ENCODE data around the gene FAM131B. TPM values are rescaled to one million over a fixed set of nuclear protein-coding genes. Genes with fewer than 3 reads are reported as not detected.
A peak's percentile ranks its signal among the peaks of the same experiment; 100 is the strongest.

The FAM131B gene
- total RNA-seq, 2 donors from 2014 or later: 1.9 to 3.6 TPM

DNA sequence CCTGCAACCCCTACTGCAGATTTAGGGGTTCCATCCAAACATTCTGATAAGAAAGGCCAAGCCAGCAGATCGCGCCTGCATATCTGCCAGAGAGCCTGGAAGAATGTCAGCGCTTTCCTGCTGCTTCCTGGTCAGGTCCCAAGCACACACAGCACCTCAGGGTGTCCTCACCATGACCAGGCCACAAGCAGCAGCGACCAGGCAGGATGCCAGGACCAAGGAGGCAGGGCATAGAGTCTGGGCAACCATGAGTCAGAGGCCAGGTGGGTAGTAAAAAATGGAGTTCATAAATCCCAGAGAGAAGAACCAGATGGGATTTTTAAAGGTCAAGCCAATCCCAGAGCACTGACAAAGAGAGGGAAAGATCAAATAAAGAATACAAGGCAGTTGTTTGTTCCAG lies 5.5 kb upstream of the FAM131B start:
- Histone ChIP-seq H3K4me3 (ENCODE audit: low read length) (no peak overlapping the region), H3K36me3 (ENCODE audit: control insufficient read depth, insufficient read depth, low read length) (no peaks in the 10 kb centered on the region), H3K27ac (ENCODE audit: low read depth, low read length) (no peak overlapping the region), H3K27me3 (ENCODE audit: control insufficient read depth, insufficient read depth, low read length, poor library complexity, severe bottlenecking) (peaks cover 21% of the 10 kb centered on the region), H3K4me1 (ENCODE audit: control insufficient read depth, insufficient read depth, low read length) (peaks cover 3% of the 10 kb centered on the region), H3K9me3 (ENCODE audit: control insufficient read depth, low read length) (no peaks in the 10 kb centered on the region), H3K9ac (ENCODE audit: extremely low read depth, low read length, poor library complexity, severe bottlenecking) (no peak overlapping the region)
- Mint-ChIP-seq H3K4me1 (peaks cover 18% of the 10 kb centered on the region), H3K36me3 (ENCODE audit: low read depth) (no peaks in the 10 kb centered on the region), H3K27ac (no peak overlapping the region), H3K4me3 (no peak overlapping the region), H3K9me3 (no peaks in the 10 kb centered on the region), H3K27me3 (ENCODE audit: insufficient read depth) (peaks cover 42% of the 10 kb centered on the region)
- TF ChIP-seq, protein P1, sequence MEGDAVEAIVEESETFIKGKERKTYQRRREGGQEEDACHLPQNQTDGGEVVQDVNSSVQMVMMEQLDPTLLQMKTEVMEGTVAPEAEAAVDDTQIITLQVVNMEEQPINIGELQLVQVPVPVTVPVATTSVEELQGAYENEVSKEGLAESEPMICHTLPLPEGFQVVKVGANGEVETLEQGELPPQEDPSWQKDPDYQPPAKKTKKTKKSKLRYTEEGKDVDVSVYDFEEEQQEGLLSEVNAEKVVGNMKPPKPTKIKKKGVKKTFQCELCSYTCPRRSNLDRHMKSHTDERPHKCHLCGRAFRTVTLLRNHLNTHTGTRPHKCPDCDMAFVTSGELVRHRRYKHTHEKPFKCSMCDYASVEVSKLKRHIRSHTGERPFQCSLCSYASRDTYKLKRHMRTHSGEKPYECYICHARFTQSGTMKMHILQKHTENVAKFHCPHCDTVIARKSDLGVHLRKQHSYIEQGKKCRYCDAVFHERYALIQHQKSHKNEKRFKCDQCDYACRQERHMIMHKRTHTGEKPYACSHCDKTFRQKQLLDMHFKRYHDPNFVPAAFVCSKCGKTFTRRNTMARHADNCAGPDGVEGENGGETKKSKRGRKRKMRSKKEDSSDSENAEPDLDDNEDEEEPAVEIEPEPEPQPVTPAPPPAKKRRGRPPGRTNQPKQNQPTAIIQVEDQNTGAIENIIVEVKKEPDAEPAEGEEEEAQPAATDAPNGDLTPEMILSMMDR (conservative IDR thresholded peaks at IDR 0.05): no peak
- 93 to 96% methylated on average over 3 to 4 of the region's 4 CpGs for WGBS, 2 experiments (ENCODE audit: insufficient coverage in 1 of 2, insufficient read length in 1 of 2)
- no peak for DNase-seq

DNA sequence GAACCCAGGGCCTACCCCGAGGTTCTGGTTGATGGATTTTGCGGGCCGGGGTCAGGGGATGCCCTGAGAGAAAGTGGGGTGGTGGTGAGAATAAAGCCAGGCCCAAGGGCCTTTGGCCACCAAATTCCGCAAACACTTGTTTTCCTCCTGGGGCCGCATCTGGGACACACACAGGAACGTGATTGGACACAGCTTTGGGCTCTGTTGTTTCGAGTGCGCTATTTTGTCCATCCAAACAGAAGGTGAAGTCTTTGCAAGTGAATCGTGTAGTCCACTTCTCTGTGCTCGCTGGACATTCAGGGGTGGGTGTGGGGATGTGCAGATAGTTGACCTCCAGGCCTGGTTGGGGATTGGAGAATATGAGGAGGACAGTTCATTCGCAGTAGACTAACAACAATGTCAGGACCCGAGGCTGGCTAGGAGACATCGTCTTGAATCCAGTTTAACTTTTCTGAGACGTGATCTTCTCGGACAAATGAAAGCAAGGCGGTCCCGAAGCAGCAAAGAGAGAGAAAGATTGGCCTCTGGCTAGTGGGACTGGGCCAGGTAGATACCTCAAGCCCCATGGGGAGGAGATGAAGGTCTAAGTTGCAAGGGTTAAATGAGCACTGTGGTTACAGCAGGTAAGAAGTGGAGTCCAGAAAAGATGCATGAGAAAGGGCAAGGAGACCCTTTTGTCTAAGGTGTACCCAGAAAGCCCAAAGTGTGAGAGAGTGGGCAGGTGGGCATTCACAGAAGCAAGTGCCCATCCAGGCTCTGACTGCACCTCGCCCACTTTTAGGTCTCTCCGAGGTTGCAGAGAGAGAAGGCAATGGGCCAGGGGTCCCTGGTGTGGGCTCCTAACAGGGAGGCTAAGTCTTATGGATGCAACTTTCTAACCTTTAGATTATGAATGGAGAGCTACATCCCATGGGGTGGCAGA lies 764 bp upstream of the FAM131B start:
- Mint-ChIP-seq H3K36me3 (ENCODE audit: low read depth) (no peaks in the 10 kb centered on the region), H3K4me3 (peak overlapping the region; percentile 58), H3K27me3 (ENCODE audit: insufficient read depth) (peaks cover 79% of the 10 kb centered on the region), H3K27ac (no peak overlapping the region), H3K4me1 (peaks cover 5% of the 10 kb centered on the region), H3K9me3 (no peaks in the 10 kb centered on the region)
- TF ChIP-seq, protein P1 (conservative IDR thresholded peaks at IDR 0.05): no peak
- no peak overlapping the region for H3K27ac ChIP-seq (ENCODE audit: low read depth, low read length)
- DNase-seq: peak; percentile 43
- H3K9me3 ChIP-seq (ENCODE audit: control insufficient read depth, low read length): no peaks in the 10 kb centered on the region
- no peak overlapping the region for H3K9ac ChIP-seq (ENCODE audit: extremely low read depth, low read length, poor library complexity, severe bottlenecking)
- H3K4me3 ChIP-seq (ENCODE audit: low read length): no peak overlapping the region
- WGBS, 2 experiments (ENCODE audit: insufficient coverage in 1 of 2, insufficient read length in 1 of 2): 56 to 66% methylated on average over 12 to 19 of the region's 19 CpGs
- H3K27me3 ChIP-seq (ENCODE audit: control insufficient read depth, insufficient read depth, low read length, poor library complexity, severe bottlenecking): peaks cover 56% of the 10 kb centered on the region
- no peaks in the 10 kb centered on the region for H3K36me3 ChIP-seq (ENCODE audit: control insufficient read depth, insufficient read depth, low read length)
- no peaks in the 10 kb centered on the region for H3K4me1 ChIP-seq (ENCODE audit: control insufficient read depth, insufficient read depth, low read length)

DNA sequence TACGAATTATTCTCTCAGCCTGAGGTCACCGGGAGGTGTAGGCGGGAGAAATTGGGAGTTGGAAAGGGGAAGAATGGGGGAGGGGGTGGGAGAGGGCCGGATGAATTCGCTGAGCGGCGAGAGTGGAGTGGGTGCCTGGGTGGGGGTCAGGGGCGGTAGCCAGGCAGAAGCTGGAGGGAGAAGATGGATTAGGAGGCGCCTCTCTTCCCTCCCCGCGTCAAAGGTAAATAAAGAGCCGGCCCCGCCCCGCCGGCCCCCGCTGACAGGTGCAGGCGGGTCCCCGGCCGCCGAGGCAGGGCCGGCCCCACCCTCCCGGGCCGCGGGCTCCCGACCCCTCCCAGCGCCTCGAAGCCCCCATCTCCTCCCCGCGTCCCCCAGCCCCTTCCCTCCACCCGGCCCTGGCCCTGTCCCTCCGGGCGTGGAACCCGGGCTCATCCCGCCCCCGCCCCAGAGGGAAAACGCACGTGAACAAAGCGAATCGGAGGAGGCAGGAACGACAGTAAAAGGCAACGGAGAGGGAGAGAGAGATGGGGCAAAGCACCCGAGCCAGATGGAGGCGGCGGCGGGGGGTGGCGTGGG lies 872 bp downstream of the FAM131B start:
- peak; percentile 75 for DNase-seq
- Histone ChIP-seq H3K4me1 (ENCODE audit: control insufficient read depth, insufficient read depth, low read length) (no peaks in the 10 kb centered on the region), H3K9me3 (ENCODE audit: control insufficient read depth, low read length) (no peaks in the 10 kb centered on the region), H3K27ac (ENCODE audit: low read depth, low read length) (no peak overlapping the region), H3K4me3 (ENCODE audit: low read length) (peak overlapping the region; percentile 76), H3K27me3 (ENCODE audit: control insufficient read depth, insufficient read depth, low read length, poor library complexity, severe bottlenecking) (peaks cover 56% of the 10 kb centered on the region), H3K9ac (ENCODE audit: extremely low read depth, low read length, poor library complexity, severe bottlenecking) (no peak overlapping the region), H3K36me3 (ENCODE audit: control insufficient read depth, insufficient read depth, low read length) (no peaks in the 10 kb centered on the region)
- H3K9me3 Mint-ChIP-seq: no peaks in the 10 kb centered on the region
- TF ChIP-seq, protein P1 (conservative IDR thresholded peaks at IDR 0.05): no peak
- WGBS, 2 experiments (ENCODE audit: insufficient coverage in 1 of 2, insufficient read length in 1 of 2): 0 to 13% methylated on average over 1 to 46 of the region's 46 CpGs
- peaks cover 3% of the 10 kb centered on the region for H3K4me1 Mint-ChIP-seq
- H3K27ac Mint-ChIP-seq: no peak overlapping the region
- peak overlapping the region; percentile 67 for H3K4me3 Mint-ChIP-seq
- H3K36me3 Mint-ChIP-seq (ENCODE audit: low read depth): no peaks in the 10 kb centered on the region
- peaks cover 71% of the 10 kb centered on the region for H3K27me3 Mint-ChIP-seq (ENCODE audit: insufficient read depth)

Data from endodermal cell (in vitro differentiated cells).